Measurements from ENCODE around the gene PDGFRB. TPM values are rescaled to one million over a fixed set of nuclear protein-coding genes. Genes with fewer than 3 reads are reported as not detected.
A peak's percentile ranks its signal among the peaks of the same experiment; 100 is the strongest.

The PDGFRB gene
- total and polyA plus RNA-seq, 9 of the 15 experiments (the other 6 are each of a cell fraction or from before 2014, with no cell fraction given), result 0.01 to 1.5 (median 0.09) TPM; not detected in 3

- H2AFZ ChIP-seq (ENCODE audit: low read depth, low read length), result no peak overlapping the region
- 0% methylated on average over 3 of the region's 3 CpGs for WGBS (ENCODE audit: insufficient coverage, low coverage, missing lambda C conversion rate)
- intact Hi-C loops (cut with micrococcal nuclease), result no loop called here
- in situ Hi-C loops (cut with MboI), result no loop called here
- ATAC-seq (no peak), DNase-seq (ENCODE audit: extremely low read depth in 1 of 4, low spot score in 3 of 4) (no peak), FAIRE-seq (no peak)
- H3K79me2 ChIP-seq (ENCODE audit: control insufficient read depth, insufficient read depth, low read length), result no peaks in the 10 kb centered on the region
- H3K27me3 ChIP-seq (ENCODE audit: control insufficient read depth in 2 of 2, insufficient read depth in 2 of 2, low read length in 2 of 2), result peaks cover 40 to 83% of the 10 kb centered on the region in 2 experiments; a peak in 4 of 5 replicates
- no peaks in the 10 kb centered on the region for H3K36me3 ChIP-seq (ENCODE audit: control insufficient read depth, insufficient read depth, low read length)
- TF ChIP-seq ZNF239 (CRISPR knock-in tag; IDR thresholded peaks at IDR 0.05) (no peak), TSC22D4 (tag; IDR thresholded peaks at IDR 0.05) (no peak), ZKSCAN1 (IDR thresholded peaks at IDR 0.05; ENCODE audit: low read depth, low read length) (0 out of 2 replicates have a peak, but pooled peaks have one; percentile 40)
- peaks cover 0 to 7% of the 10 kb centered on the region in 2 experiments; a peak in 1 of 5 replicates for H3K4me1 ChIP-seq (replicated peaks in 1 of 2; ENCODE audit: control insufficient read depth in 2 of 2, insufficient read depth in 2 of 2, low read length in 2 of 2)
- no peak overlapping the region for H3K27ac ChIP-seq (ENCODE audit: extremely low read depth, low read depth, low read length)
- H3K9me1 ChIP-seq (ENCODE audit: control insufficient read depth, insufficient read depth, low read length), result no peaks in the 10 kb centered on the region
- H3K4me3 ChIP-seq, result no peak overlapping the region
- no peaks in the 10 kb centered on the region for H3K9me3 ChIP-seq (replicated peaks; ENCODE audit: control insufficient read depth, insufficient read depth, low read depth, low read length)
- H3K4me2 ChIP-seq (ENCODE audit: insufficient read depth, low read length), result no peak overlapping the region
- H3K9ac ChIP-seq (ENCODE audit: insufficient read depth in 1 of 2, low read depth in 2 of 2, low read length in 2 of 2), result no peak overlapping the region
- 0 out of 2 replicates have a peak, but pooled peaks cover 7% of the 10 kb centered on the region for H4K20me1 ChIP-seq (replicated peaks; ENCODE audit: control insufficient read depth, insufficient read depth, low read length)
- no TSS peak for BruUV-seq (replicated peaks)
- ChIA-PET CTCF (ENCODE audit: low intra/inter-chr PET ratio) (no interaction called here), POLR2A (interaction anchor here (1.0 to 1.4 kb wide), 3 partner anchors 9 to 122 kb away, joined by 3 to 6 read pairs (median 3); no protein-coding TSS in a partner anchor)
These were observed 33.7 kb upstream of the PDGFRB start for GRCh38 chr5:150189326-150189725.

GRCh38 chr5:150188146-150188842 lies 32.6 kb upstream of the PDGFRB start:
- H3K36me3 ChIP-seq (ENCODE audit: control insufficient read depth, insufficient read depth, low read length), result no peaks in the 10 kb centered on the region
- no peak overlapping the region for H3K27ac ChIP-seq (ENCODE audit: extremely low read depth, low read depth, low read length)
- no peak overlapping the region for H3K4me3 ChIP-seq
- POLR2A ChIA-PET, result interaction anchor here (0.8 to 1.5 kb wide), 4 partner anchors 9 to 162 kb away, joined by 3 to 6 read pairs (median 3); no protein-coding TSS in a partner anchor
- no peaks in the 10 kb centered on the region for H3K9me3 ChIP-seq (replicated peaks; ENCODE audit: control insufficient read depth, insufficient read depth, low read depth, low read length)
- ATAC-seq (no peak), DNase-seq (ENCODE audit: extremely low read depth in 1 of 4, low spot score in 3 of 4) (no peak), FAIRE-seq (no peak)
- intact Hi-C loops (cut with micrococcal nuclease) (no loop called here), in situ Hi-C loops (cut with MboI) (no loop called here)
- CTCF ChIA-PET (ENCODE audit: low intra/inter-chr PET ratio), result no interaction called here
- H2AFZ ChIP-seq (ENCODE audit: low read depth, low read length), result no peak overlapping the region
- H3K79me2 ChIP-seq (ENCODE audit: control insufficient read depth, insufficient read depth, low read length), result no peaks in the 10 kb centered on the region
- no TSS peak for BruUV-seq (replicated peaks)
- H3K4me2 ChIP-seq (ENCODE audit: insufficient read depth, low read length), result no peak overlapping the region
- no peaks in the 10 kb centered on the region for H3K9me1 ChIP-seq (ENCODE audit: control insufficient read depth, insufficient read depth, low read length)
- 0% methylated on average over 3 of the region's 3 CpGs for WGBS (ENCODE audit: insufficient coverage, low coverage, missing lambda C conversion rate)
- 0 out of 2 replicates have a peak, but pooled peaks cover 7% of the 10 kb centered on the region for H4K20me1 ChIP-seq (replicated peaks; ENCODE audit: control insufficient read depth, insufficient read depth, low read length)
- no peak for TF ChIP-seq MCM7 (IDR thresholded peaks at IDR 0.05)
- TF ChIP-seq SIN3B (IDR thresholded peaks at IDR 0.05; ENCODE audit: low read depth), result no peak
- TF ChIP-seq ZNF77 (CRISPR knock-in tag; IDR thresholded peaks at IDR 0.05), result no peak
- no peak for TF ChIP-seq ZNF197 (CRISPR knock-in tag; IDR thresholded peaks at IDR 0.05; ENCODE audit: low read depth)
- no peak overlapping the region for H3K9ac ChIP-seq (ENCODE audit: insufficient read depth in 1 of 2, low read depth in 2 of 2, low read length in 2 of 2)
- peaks cover 0 to 10% of the 10 kb centered on the region in 2 experiments; a peak in 1 of 5 replicates for H3K4me1 ChIP-seq (replicated peaks in 1 of 2; ENCODE audit: control insufficient read depth in 2 of 2, insufficient read depth in 2 of 2, low read length in 2 of 2)
- peaks cover 36 to 83% of the 10 kb centered on the region in 2 experiments; a peak in 3 of 5 replicates for H3K27me3 ChIP-seq (ENCODE audit: control insufficient read depth in 2 of 2, insufficient read depth in 2 of 2, low read length in 2 of 2)
